GM20431 (cell line): ENCODE results near the gene TRIM65.

Experiments used
- in situ Hi-C: fragments of 300-500 bp; cut with MseI, MboI; formaldehyde crosslinking; loops from one replicate; pipeline ENCODE4 v1.15.0; 2020; ENCODE audit warnings: low sequenced_read_pairs; ENCODE audit not compliant: unreplicated experiment

The TRIM65 gene

DNA sequence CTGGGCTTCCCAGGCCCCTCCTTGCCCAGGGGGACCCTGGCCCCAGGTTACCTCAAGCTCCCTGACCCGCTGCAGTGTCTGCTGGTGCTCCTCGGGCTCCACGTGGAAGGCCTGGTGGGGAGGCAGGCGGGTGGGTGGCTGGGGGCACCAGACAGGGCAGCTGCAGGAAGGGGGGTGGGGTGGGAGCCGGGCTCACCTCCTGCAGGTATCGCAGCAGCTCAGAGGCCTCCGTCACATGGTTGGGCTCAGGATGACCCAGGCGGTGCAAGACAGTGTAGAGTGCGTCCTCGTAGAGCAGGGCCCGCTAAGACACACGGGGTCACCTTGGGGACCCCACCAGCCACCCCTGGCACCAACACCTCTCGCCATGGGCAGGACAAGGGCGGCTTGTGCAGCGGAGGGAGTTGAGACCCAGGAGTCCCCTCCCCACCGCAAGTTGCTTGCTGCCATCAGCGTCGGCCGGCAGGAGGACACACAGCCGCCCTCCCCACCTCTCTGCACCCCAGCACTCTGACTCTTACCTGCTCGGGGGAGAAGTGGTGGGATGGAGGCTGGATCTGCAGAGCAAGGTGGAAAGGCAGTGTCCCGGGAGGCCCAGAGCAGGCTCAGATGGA is 53.7 kb downstream of the TRIM65 start:
- in situ Hi-C loops, result no loop called here

DNA sequence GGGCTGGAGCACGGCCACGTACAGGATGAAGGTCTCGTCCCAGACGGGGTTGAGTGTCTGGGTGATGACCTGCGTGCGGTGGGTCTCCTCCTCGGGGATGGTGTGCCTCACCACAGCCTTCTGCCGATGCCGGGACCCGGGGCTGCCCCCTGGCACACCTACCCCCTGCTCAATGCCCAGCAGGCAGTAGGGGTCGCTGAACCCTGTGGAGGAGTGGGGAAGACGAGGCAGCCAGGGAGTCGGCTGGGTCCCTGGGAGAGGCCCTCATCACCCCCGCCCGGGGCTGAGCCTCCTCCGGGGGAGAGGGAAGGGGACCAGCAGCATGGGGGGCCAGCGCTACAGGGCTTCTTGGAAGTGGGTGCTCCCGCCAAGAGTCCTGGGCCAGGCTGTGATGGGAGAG is 54.3 kb downstream of the TRIM65 start:
- in situ Hi-C loops, result no loop called here

DNA sequence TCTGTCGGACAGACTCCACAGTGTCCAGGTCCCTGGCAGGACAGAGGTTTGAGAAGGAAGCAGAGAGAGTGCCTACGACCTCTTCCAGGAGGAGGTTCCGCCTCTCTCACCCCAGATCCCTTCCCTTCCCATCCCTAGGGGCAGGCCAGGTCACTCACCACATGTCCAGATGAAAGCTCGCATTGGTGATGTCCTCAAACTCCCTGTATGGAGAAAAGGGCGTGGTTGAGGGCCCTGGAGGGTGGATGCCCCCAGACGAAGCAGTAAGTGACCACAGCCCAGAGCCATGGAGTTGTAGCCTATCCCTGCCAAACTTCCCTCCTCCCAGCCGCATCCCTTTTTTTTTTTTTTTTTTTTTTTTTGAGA is 56.0 kb downstream of the TRIM65 start:
- in situ Hi-C loops, result no loop called here

DNA sequence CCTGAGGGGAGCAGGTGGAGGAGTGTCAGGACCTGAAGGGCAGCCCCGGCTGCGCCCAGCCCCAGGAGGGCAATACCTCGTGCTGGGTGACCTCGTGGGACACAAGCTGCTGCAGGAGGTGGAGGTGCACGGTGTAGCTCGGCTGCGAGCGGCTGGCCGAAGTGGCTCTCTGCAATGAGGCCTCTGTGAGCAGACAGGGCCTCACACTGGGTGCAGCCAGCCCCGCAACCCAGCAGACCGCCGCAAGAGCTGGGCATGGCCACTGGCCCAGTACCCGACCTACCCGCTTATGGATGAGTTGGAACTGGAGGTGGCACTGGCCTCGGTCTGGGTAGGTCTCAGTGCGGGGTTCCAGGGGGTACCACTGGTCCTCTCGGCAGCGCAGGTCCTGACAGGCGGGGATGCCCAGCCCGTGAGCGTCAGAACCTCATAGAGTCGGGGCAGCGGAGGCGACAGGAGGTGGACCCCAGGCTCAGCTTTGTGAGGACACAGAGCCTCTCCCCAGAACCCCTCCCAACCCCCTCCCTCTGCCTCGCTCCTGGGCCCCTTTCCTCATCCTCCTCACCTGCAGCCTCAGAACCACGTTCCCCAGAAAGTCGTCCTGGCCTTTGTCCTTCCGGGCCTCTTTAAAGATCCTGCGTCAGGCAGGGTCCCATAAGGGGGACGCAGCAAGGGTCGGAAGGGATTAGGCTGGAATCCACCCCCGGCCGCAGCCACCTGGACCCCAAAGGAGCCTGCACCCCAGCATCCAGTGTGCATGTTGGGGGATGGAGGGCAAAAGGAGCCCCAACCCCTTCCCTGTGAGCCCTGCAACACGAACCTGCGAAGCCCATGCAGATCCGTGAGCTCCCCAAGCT is 56.6 kb downstream of the TRIM65 start:
- in situ Hi-C loops, result no loop called here
